GM12878 (cell line): Measurements from ENCODE around the gene SARDH. TPM values are rescaled to one million over a fixed set of nuclear protein-coding genes. Genes with fewer than 3 reads are reported as not detected.

Source experiments
- ATAC-seq: fragments of 200-7000 bp; cut with Tn5 transposase; 3 replicates; pipeline ENCODE4 v1.9.1; 2020; ENCODE audit warnings: mild to moderate bottlenecking, moderate library complexity
- BruUV-seq: library from RNA; stranded (reverse); fragments of 400-500 nt; replicated peaks from 2 replicates; lab custom pipeline; 2021; lab: Mats Ljungman, UMichigan
- CTCF ChIA-PET: fragments of 300-600 bp; sonication (Branson Sonifier 250); formaldehyde crosslinking; extraction: SDS; loops from one replicate; lab custom pipeline; 2021; ENCODE audit warnings: inconsistent platforms; lab: Yijun Ruan, JAX
- POLR2A ChIA-PET: fragments of 350-600 bp; formaldehyde crosslinking; extraction: SDS; loops from one replicate; lab custom pipeline; 2021; ENCODE audit warnings: inconsistent platforms; lab: Charles Lee
- RAD21 ChIA-PET: fragments of 300-600 bp; sonication (Branson Sonifier 250); formaldehyde crosslinking; loops from one replicate; lab custom pipeline; 2023; ENCODE audit warnings: antibody characterized with exemption; ENCODE audit not compliant: unreplicated experiment; lab: Charles Lee
- SMC1A ChIA-PET: fragments of 300-600 bp; sonication (Branson Sonifier 250); formaldehyde crosslinking; loops from one replicate; lab custom pipeline; 2023; ENCODE audit not compliant: unreplicated experiment, uncharacterized antibody; lab: Charles Lee
- DNase-seq: peaks from one replicate; pipeline ENCODE4 v3.0.0-alpha.2; 2011; ENCODE audit warnings: low read depth, low spot score
- FAIRE-seq: peaks from 3 replicates; lab custom pipeline; 2011; peaks lifted over from hg19 to GRCh38; lab: Jason Lieb, UNC
- H2AFZ ChIP-seq: 2 replicates; pipeline ENCODE4 v1.6.0; 2011; ENCODE audit warnings: low read depth, low read length, control low read depth; ENCODE audit not compliant: control insufficient read depth
- H3K27ac ChIP-seq: 2 replicates; pipeline ENCODE4 v1.5.1; 2011; ENCODE audit warnings: control low read depth; ENCODE audit not compliant: control insufficient read depth, insufficient read depth
- H3K27me3 ChIP-seq, 2 experiments: replicated peaks in 1 of 2; 2 replicates each; pipeline versions ENCODE4 v1.6.0 to v1.6.1; 2011; ENCODE audit warnings: low read length in 1 of 2; ENCODE audit not compliant: control insufficient read depth in 2 of 2, insufficient read depth in 2 of 2
- H3K36me3 ChIP-seq, 2 experiments: 2 replicates each; pipeline ENCODE4 v1.5.1; 2011; ENCODE audit warnings: low read length in 1 of 2; ENCODE audit not compliant: control insufficient read depth in 2 of 2, insufficient read depth in 2 of 2
- H3K4me1 ChIP-seq: 2 replicates; pipeline ENCODE4 v1.6.1; 2011; ENCODE audit warnings: mild to moderate bottlenecking, low read length, moderate library complexity, mixed read lengths; ENCODE audit not compliant: control insufficient read depth, insufficient read depth
- H3K4me2 ChIP-seq: 2 replicates; pipeline ENCODE4 v1.6.0; 2011; ENCODE audit warnings: control low read depth; ENCODE audit not compliant: control insufficient read depth, insufficient read depth
- H3K4me3 ChIP-seq: fragments of 200-600 bp; sonication (generic); 2 replicates; pipeline ENCODE4 v1.5.1; 2016
- H3K79me2 ChIP-seq: 2 replicates; pipeline ENCODE4 v1.6.0; 2011; ENCODE audit warnings: low read length; ENCODE audit not compliant: control insufficient read depth, insufficient read depth
- H3K9ac ChIP-seq: 2 replicates; pipeline ENCODE4 v1.8.0; 2011; ENCODE audit warnings: low read length, control low read depth, mixed read lengths; ENCODE audit not compliant: control insufficient read depth, insufficient read depth
- H3K9me3 ChIP-seq: replicated peaks from 3 replicates; pipeline ENCODE4 v1.5.1; 2011; ENCODE audit warnings: mild to moderate bottlenecking, low read length; ENCODE audit not compliant: control insufficient read depth, insufficient read depth
- H4K20me1 ChIP-seq: 2 replicates; pipeline ENCODE4 v1.6.0; 2011; ENCODE audit not compliant: control insufficient read depth, insufficient read depth
- CTCF ChIP-seq, 3 experiments: IDR thresholded peaks in 2 of 3; conservative IDR thresholded peaks in 1 of 3; 2 replicates each; pipeline ENCODE4 v1.5.1; 2011; ENCODE audit warnings: low read depth in 3 of 3, low read length in 3 of 3, mild to moderate bottlenecking in 3 of 3, control low read depth in 2 of 3, moderate library complexity in 2 of 3, inconsistent platforms in 1 of 3, mixed read lengths in 1 of 3; ENCODE audit not compliant: control insufficient read depth in 2 of 3, insufficient read depth in 1 of 3; ENCODE audit errors: extremely low read depth in 1 of 3
- MEF2B ChIP-seq: fragments of 450-650 bp; IDR thresholded peaks from 2 replicates; pipeline ENCODE4 v1.6.1; 2018; ENCODE audit warnings: mild to moderate bottlenecking, moderate library complexity; ENCODE audit not compliant: partially characterized antibody, poor library complexity, severe bottlenecking
- NFYB ChIP-seq: IDR thresholded peaks from 2 replicates; pipeline ENCODE4 v1.6.1; 2011; ENCODE audit warnings: low read depth, mild to moderate bottlenecking, low read length, improper control_type of control experiment, moderate library complexity; ENCODE audit not compliant: insufficient read depth
- RAD21 ChIP-seq: IDR thresholded peaks from 2 replicates; pipeline ENCODE4 v1.6.1; 2011; ENCODE audit warnings: mild to moderate bottlenecking, low read depth, low read length, moderate library complexity; ENCODE audit not compliant: insufficient read depth
- REST ChIP-seq: IDR thresholded peaks from 2 replicates; pipeline ENCODE4 v1.6.1; 2012; ENCODE audit warnings: mild to moderate bottlenecking, low read depth, low read length
- SMC3 ChIP-seq: IDR thresholded peaks from 2 replicates; pipeline ENCODE4 v1.6.1; 2011; ENCODE audit warnings: low read length, improper control_type of control experiment, borderline replicate concordance
- TCF7 ChIP-seq: IDR thresholded peaks from 2 replicates; pipeline ENCODE4 v1.6.1; 2014; ENCODE audit warnings: antibody characterized with exemption, borderline replicate concordance
- WRNIP1 ChIP-seq: IDR thresholded peaks from 2 replicates; pipeline ENCODE4 v1.6.1; 2011; ENCODE audit warnings: low read depth, low read length, improper control_type of control experiment, borderline replicate concordance
- WGBS: methylation state at CpG from one replicate; pipeline ENCODE4 v1.1.6; 2016; ENCODE audit warnings: low lambda C conversion rate; ENCODE audit not compliant: insufficient replicate concordance, insufficient coverage; ENCODE audit errors: missing lambda C conversion rate; 5-methylcytosine and 5-hydroxymethylcytosine counted together
- in situ Hi-C: fragments of 300-500 bp; cut with MboI; formaldehyde crosslinking; loops from 9 replicates; pipeline ENCODE4 v1.14.3; 2018; ENCODE audit warnings: mixed read lengths
- intact Hi-C: fragments of 100-400 bp; cut with micrococcal nuclease; formaldehyde crosslinking; loops from one replicate; pipeline ENCODE4 v1.14.2; 2022; ENCODE audit not compliant: unreplicated experiment
- polyA plus RNA-seq, 11 experiments: library from polyadenylated mRNA; depleted of rRNA in 4 of 11; unstranded in 6 of 11; stranded (reverse) in 5 of 11; fragments of >200 nt; fragmentation: Nextera tagmentation in 4 of 11; fragmentation: Illumina TruSeq in 1 of 11; extraction: Ambion mirVana in 4 of 11; extraction: Trizol in 1 of 11; gene quantifications; 1 replicate in 1 of 11; 2 replicates in 10 of 11; pipeline versions ENCODE4 v1.2.1 to v1.2.3, GENCODE V29; 2011 to 2016; ENCODE audit warnings: inconsistent platforms in 2 of 11, missing spikeins in 2 of 11, low read depth in 1 of 11
- total RNA-seq, 4 experiments: library from RNA; depleted of rRNA in 3 of 4; stranded (reverse); fragments of >200 nt in 3 of 4; fragmentation: Illumina TruSeq in 1 of 4; extraction: Trizol in 1 of 4; gene quantifications; 2 replicates each; pipeline versions ENCODE4 v1.2.1 to v1.2.3, GENCODE V29; 2013 to 2021

The SARDH gene
- total and polyA plus RNA-seq, 10 of the 15 experiments (the other 5 are each of a cell fraction or from before 2014, with no cell fraction given) = 0.03 to 0.15 (median 0.10) TPM; not detected in 6

GRCh38 chr9:133726401-133727276 lies 11.5 kb downstream of the SARDH start:
- TF ChIP-seq REST = no peak
- TF ChIP-seq RAD21 = peak; percentile 66
- peak; percentile 59; the same call in 1 of the 2 replicates for TF ChIP-seq SMC3
- TF ChIP-seq NFYB = no peak
- TF ChIP-seq TCF7 = no peak
- no peak for TF ChIP-seq WRNIP1
- peak; percentile 29 to 54 (median 45); a peak in 3 of 6 replicates for TF ChIP-seq CTCF (IDR thresholded peaks at IDR 0.05 in 2 of 3, conservative IDR thresholded peaks at IDR 0.05 in 1 of 3; ENCODE audit: control insufficient read depth in 2 of 3, extremely low read depth in 1 of 3, insufficient read depth in 1 of 3, low read depth in 3 of 3, low read length in 3 of 3)
- no peak for TF ChIP-seq MEF2B
- Histone ChIP-seq H3K4me3 (no peak overlapping the region), H3K9ac (no peak overlapping the region), H3K27me3 (no peaks in the 10 kb centered on the region; a peak in 2 of 4 replicates), H3K36me3 (no peaks in the 10 kb centered on the region), H3K4me2 (no peak overlapping the region), H3K4me1 (no peaks in the 10 kb centered on the region), H3K79me2 (no peaks in the 10 kb centered on the region), H3K27ac (no peak overlapping the region), H2AFZ (no peak overlapping the region), H3K9me3 (no peaks in the 10 kb centered on the region; the same call in 2 of the 3 replicates), H4K20me1 (no peaks in the 10 kb centered on the region)
- ChIA-PET CTCF (interaction anchor here (0.7 to 1.7 kb wide), 11 partner anchors 9 to 268 kb away, joined by 3 to 10 read pairs (median 4); partner anchors contain the start of gene SARDH), POLR2A (interaction anchor here (0.6 kb wide), 1 partner anchor 306 kb away, joined by 5 read pairs; no protein-coding TSS in a partner anchor), RAD21 (interaction anchor here (1.6 to 2.2 kb wide), 2 partner anchors 193 to 267 kb away, joined by 5 to 9 read pairs; partner anchors contain the start of gene ADAMTSL2), SMC1A (no interaction called here)
- in situ Hi-C loops = no loop called here
- no TSS peak for BruUV-seq
- no peak for FAIRE-seq
- intact Hi-C loops = loop anchor here (2.0 to 10.0 kb wide), 2 partner anchors 142 to 194 kb away; no protein-coding TSS in a partner anchor
- DNase-seq = no peak
- 30% methylated on average over 14 of the region's 14 CpGs for WGBS
- peak; percentile 62 for ATAC-seq
